ENCODE results near the gene SCN2A.

SCN2A gene

DNA sequence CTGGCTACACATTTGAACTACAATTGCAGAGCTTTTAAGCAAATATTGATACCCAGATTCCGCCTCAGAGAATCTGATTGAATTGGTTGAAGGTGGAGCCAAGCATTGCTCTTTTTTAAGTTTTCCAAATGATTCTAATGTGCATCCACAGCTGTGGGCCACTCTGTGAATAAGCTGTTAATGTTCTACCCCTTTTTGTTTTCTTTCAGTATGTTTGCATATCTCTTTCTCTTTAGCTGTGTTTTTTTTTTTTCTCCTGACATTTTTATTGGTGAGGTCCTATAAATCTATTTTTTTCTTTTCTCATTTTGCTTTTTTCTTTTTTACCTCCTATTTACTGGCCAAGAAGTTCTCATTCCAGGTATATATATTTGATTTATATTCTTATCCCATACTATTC, 41.9 kb upstream of the SCN2A start:
- Histone ChIP-seq H3K27ac (ENCODE audit: low read depth, low read length) (no peak overlapping the region), H3K79me1 (ENCODE audit: low read length) (no peaks in the 10 kb centered on the region), H3K4me1 (ENCODE audit: control insufficient read depth, low read depth, low read length) (no peaks in the 10 kb centered on the region), H3K36me3 (ENCODE audit: control insufficient read depth, insufficient read depth, low read length) (no peaks in the 10 kb centered on the region), H3K4me3 (ENCODE audit: low read length) (no peak overlapping the region), H3K4ac (ENCODE audit: low read depth, low read length) (no peak overlapping the region), H2AK5ac (ENCODE audit: low read length) (no peak overlapping the region), H4K8ac (ENCODE audit: low read depth, low read length) (no peak overlapping the region), H3K79me2 (ENCODE audit: control insufficient read depth, insufficient read depth, low read length) (no peaks in the 10 kb centered on the region), H2BK15ac (replicated peaks; ENCODE audit: low read depth) (no peak overlapping the region), H3K18ac (ENCODE audit: low read length) (no peak overlapping the region), H2BK5ac (ENCODE audit: low read length) (no peak overlapping the region), H3K56ac (ENCODE audit: low read length) (no peak overlapping the region), H3K4me2 (ENCODE audit: low read length) (no peak overlapping the region), H3K27me3 (ENCODE audit: insufficient read depth, low read length, poor library complexity) (no peaks in the 10 kb centered on the region), H3K9ac (ENCODE audit: low read length) (no peak overlapping the region), H4K5ac (ENCODE audit: low read length) (no peak overlapping the region), H2BK120ac (ENCODE audit: low read depth, low read length) (no peak overlapping the region), H3K23ac (ENCODE audit: low read length) (no peak overlapping the region)
- WGBS (ENCODE audit: extremely low coverage, insufficient coverage, low lambda C conversion rate) = no CpG with 5 or more reads among the region's 1 CpG
- no peak for DNase-seq

DNA sequence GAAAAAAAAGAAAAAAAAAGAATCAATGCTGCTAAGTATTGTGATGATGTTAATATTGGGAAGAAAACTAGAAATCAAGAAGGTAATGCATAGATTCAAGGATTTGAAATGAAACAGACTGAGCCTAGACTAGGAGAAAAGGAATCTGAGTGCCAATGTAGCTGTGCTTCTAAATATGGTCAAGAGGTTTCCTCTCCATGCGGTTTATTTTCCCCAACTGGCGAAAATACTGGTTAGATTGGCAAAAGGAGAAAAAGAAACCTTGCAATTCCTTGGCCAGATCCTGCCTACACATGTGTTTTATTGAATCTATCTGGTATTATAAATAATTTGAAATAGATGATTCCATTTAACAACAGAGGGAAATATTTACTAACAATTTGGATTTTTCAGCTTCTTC, 41.0 kb upstream of the SCN2A start:
- WGBS (ENCODE audit: extremely low coverage, insufficient coverage, low lambda C conversion rate) = no CpG with 5 or more reads among the region's 2 CpGs

DNA sequence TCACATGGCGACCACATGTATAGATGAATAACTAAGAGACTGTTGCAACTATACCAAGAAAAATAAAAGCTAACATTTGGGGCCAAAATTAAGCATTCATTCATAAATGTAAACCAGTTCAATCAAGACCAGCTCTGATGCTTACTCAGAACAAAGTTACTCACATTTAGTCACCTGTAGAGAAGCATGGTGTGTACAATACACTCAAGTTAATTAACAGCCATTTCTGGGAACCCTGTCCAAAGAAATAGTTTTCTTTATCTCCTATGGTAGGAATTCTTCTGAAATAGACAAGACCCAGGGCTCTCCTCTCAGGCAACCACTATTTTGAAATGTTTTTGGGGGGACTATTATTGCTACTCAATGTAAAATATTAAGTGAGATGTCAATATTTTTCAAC, 37.0 kb upstream of the SCN2A start:
- no peak overlapping the region for H3K23ac ChIP-seq (ENCODE audit: low read length)
- H2BK120ac ChIP-seq (ENCODE audit: low read depth, low read length) = no peak overlapping the region
- no peaks in the 10 kb centered on the region for H3K27me3 ChIP-seq (ENCODE audit: insufficient read depth, low read length, poor library complexity)
- H3K18ac ChIP-seq (ENCODE audit: low read length) = no peak overlapping the region
- H4K5ac ChIP-seq (ENCODE audit: low read length) = no peak overlapping the region
- no peak overlapping the region for H3K4me2 ChIP-seq (ENCODE audit: low read length)
- no peak overlapping the region for H3K27ac ChIP-seq (ENCODE audit: low read depth, low read length)
- no peak overlapping the region for H3K4me3 ChIP-seq (ENCODE audit: low read length)
- H3K56ac ChIP-seq (ENCODE audit: low read length) = no peak overlapping the region
- no peaks in the 10 kb centered on the region for H3K79me1 ChIP-seq (ENCODE audit: low read length)
- H3K36me3 ChIP-seq (ENCODE audit: control insufficient read depth, insufficient read depth, low read length) = no peaks in the 10 kb centered on the region
- H3K9ac ChIP-seq (ENCODE audit: low read length) = no peak overlapping the region
- H2BK5ac ChIP-seq (ENCODE audit: low read length) = no peak overlapping the region
- no peak for DNase-seq
- no peak overlapping the region for H3K4ac ChIP-seq (ENCODE audit: low read depth, low read length)
- no peak overlapping the region for H4K8ac ChIP-seq (ENCODE audit: low read depth, low read length)
- WGBS (ENCODE audit: extremely low coverage, insufficient coverage, low lambda C conversion rate) = no CpG with 5 or more reads among the region's 1 CpG
- no peaks in the 10 kb centered on the region for H3K79me2 ChIP-seq (ENCODE audit: control insufficient read depth, insufficient read depth, low read length)
- no peak overlapping the region for H2BK15ac ChIP-seq (replicated peaks; ENCODE audit: low read depth)
- no peaks in the 10 kb centered on the region for H3K4me1 ChIP-seq (ENCODE audit: control insufficient read depth, low read depth, low read length)
- no peak overlapping the region for H2AK5ac ChIP-seq (ENCODE audit: low read length)

More for the DNA sequence above, 41.0 kb upstream of the SCN2A start:
- no peak overlapping the region for H3K23ac ChIP-seq (ENCODE audit: low read length)
- H3K4me2 ChIP-seq (ENCODE audit: low read length) = no peak overlapping the region
- no peak overlapping the region for H3K27ac ChIP-seq (ENCODE audit: low read depth, low read length)
- H3K9ac ChIP-seq (ENCODE audit: low read length) = no peak overlapping the region
- H3K56ac ChIP-seq (ENCODE audit: low read length) = no peak overlapping the region
- no peaks in the 10 kb centered on the region for H3K36me3 ChIP-seq (ENCODE audit: control insufficient read depth, insufficient read depth, low read length)
- no peak overlapping the region for H2AK5ac ChIP-seq (ENCODE audit: low read length)
- no peak overlapping the region for H3K4me3 ChIP-seq (ENCODE audit: low read length)
- no peak overlapping the region for H2BK5ac ChIP-seq (ENCODE audit: low read length)
- no peak overlapping the region for H3K18ac ChIP-seq (ENCODE audit: low read length)
- no peak overlapping the region for H3K4ac ChIP-seq (ENCODE audit: low read depth, low read length)
- no peaks in the 10 kb centered on the region for H3K79me2 ChIP-seq (ENCODE audit: control insufficient read depth, insufficient read depth, low read length)
- DNase-seq = no peak
- H3K79me1 ChIP-seq (ENCODE audit: low read length) = no peaks in the 10 kb centered on the region
- H2BK120ac ChIP-seq (ENCODE audit: low read depth, low read length) = no peak overlapping the region
- H3K4me1 ChIP-seq (ENCODE audit: control insufficient read depth, low read depth, low read length) = no peaks in the 10 kb centered on the region
- H2BK15ac ChIP-seq (replicated peaks; ENCODE audit: low read depth) = no peak overlapping the region
- H4K5ac ChIP-seq (ENCODE audit: low read length) = no peak overlapping the region
- H3K27me3 ChIP-seq (ENCODE audit: insufficient read depth, low read length, poor library complexity) = no peaks in the 10 kb centered on the region
- no peak overlapping the region for H4K8ac ChIP-seq (ENCODE audit: low read depth, low read length)

DNA sequence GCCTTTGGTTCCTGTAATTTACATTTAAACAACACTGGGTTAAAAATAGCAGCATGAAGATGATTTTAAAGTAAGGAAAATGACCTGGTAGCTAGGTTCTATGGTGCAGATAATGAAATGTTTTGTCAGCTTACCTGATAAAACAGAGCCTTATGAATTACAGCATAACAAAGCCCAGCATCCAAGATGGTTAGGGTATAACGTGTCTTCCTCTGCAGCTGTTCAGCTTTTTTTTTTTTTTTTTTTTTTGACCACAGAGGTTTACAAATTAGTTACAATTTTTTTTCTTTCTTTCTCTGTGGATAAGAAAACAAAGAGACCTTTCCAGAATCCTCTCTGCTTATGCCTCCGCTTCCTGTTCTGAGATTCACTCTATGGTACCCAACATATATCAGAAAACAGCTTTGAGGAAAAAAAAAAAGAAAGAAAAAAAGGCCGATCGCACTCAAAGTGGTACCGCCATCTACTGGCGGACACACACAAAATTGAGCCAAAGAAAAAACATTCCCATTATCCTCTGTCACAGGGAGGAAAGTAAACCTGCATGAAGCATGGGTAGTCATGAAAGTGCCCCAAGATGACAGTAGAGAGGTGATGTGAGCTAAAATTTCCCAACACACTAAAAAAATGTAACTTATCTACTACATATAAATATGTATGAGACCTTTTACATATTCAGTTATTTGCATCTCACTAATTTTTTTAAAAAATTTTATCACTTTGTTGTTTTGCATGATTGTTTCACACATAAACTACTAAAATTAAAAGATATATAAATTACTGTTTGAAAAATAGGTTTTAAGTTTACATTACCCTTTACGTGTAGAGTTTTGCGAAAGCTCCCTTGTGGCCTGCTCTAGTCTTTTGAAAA, 35.3 kb upstream of the SCN2A start, which contains the start of gene SCN3A:
Gene SCN3A, minus strand, starts transcription at position 362 of the 871 bp plus-strand sequence. CDS start 27,656 bp downstream, outside the sequence.
- Histone ChIP-seq H3K79me2 (ENCODE audit: control insufficient read depth, insufficient read depth, low read length) (no peaks in the 10 kb centered on the region), H3K4me2 (ENCODE audit: low read length) (no peak within 1 kb of the TSS), H3K79me1 (ENCODE audit: low read length) (no peaks in the 10 kb centered on the region), H3K56ac (ENCODE audit: low read length) (no peak within 1 kb of the TSS), H2BK120ac (ENCODE audit: low read depth, low read length) (no peak within 1 kb of the TSS), H3K27me3 (ENCODE audit: insufficient read depth, low read length, poor library complexity) (no peaks in the 10 kb centered on the region), H2BK5ac (ENCODE audit: low read length) (no peak within 1 kb of the TSS), H3K4ac (ENCODE audit: low read depth, low read length) (no peak within 1 kb of the TSS), H3K18ac (ENCODE audit: low read length) (no peak within 1 kb of the TSS), H2AK5ac (ENCODE audit: low read length) (no peak within 1 kb of the TSS), H4K5ac (ENCODE audit: low read length) (no peak within 1 kb of the TSS), H3K9ac (ENCODE audit: low read length) (no peak within 1 kb of the TSS), H2BK15ac (replicated peaks; ENCODE audit: low read depth) (no peak within 1 kb of the TSS), H3K36me3 (ENCODE audit: control insufficient read depth, insufficient read depth, low read length) (no peaks in the 10 kb centered on the region), H3K27ac (ENCODE audit: low read depth, low read length) (no peak within 1 kb of the TSS), H3K4me1 (ENCODE audit: control insufficient read depth, low read depth, low read length) (no peaks in the 10 kb centered on the region), H4K8ac (ENCODE audit: low read depth, low read length) (no peak within 1 kb of the TSS), H3K4me3 (ENCODE audit: low read length) (no peak within 1 kb of the TSS), H3K23ac (ENCODE audit: low read length) (no peak within 1 kb of the TSS)
- no CpG with 5 or more reads among the region's 8 CpGs for WGBS (ENCODE audit: extremely low coverage, insufficient coverage, low lambda C conversion rate)
- peak; percentile 72 for DNase-seq

DNA sequence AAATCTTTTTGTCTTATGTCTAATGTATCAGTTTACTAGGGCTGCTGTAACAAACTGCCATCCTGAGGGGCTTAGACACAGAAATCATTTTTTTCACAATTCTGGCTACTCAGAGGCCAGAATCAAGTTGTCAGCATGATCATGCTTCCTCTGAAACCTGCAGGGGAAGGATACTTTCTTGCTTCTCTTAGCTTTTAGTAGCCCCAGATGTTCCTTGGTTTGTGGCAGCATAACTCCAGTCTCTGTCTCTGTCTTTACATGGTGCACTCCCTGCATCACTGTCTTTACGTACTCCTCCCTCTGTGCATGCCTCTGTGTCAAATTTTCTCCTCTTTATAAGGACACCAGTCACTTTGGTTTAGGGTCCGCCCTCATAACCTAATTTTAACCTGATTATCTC, 33.3 kb upstream of the SCN2A start:
- no peaks in the 10 kb centered on the region for H3K36me3 ChIP-seq (ENCODE audit: control insufficient read depth, insufficient read depth, low read length)
- H2BK5ac ChIP-seq (ENCODE audit: low read length) = no peak overlapping the region
- H2AK5ac ChIP-seq (ENCODE audit: low read length) = no peak overlapping the region
- DNase-seq = no peak
- H3K4me3 ChIP-seq (ENCODE audit: low read length) = no peak overlapping the region
- H3K4ac ChIP-seq (ENCODE audit: low read depth, low read length) = no peak overlapping the region
- H3K4me1 ChIP-seq (ENCODE audit: control insufficient read depth, low read depth, low read length) = no peaks in the 10 kb centered on the region
- H3K9ac ChIP-seq (ENCODE audit: low read length) = no peak overlapping the region
- no peaks in the 10 kb centered on the region for H3K79me1 ChIP-seq (ENCODE audit: low read length)
- no peak overlapping the region for H3K4me2 ChIP-seq (ENCODE audit: low read length)
- no peak overlapping the region for H2BK120ac ChIP-seq (ENCODE audit: low read depth, low read length)
- no peak overlapping the region for H3K18ac ChIP-seq (ENCODE audit: low read length)
- no peak overlapping the region for H3K23ac ChIP-seq (ENCODE audit: low read length)
- no peaks in the 10 kb centered on the region for H3K27me3 ChIP-seq (ENCODE audit: insufficient read depth, low read length, poor library complexity)
- no CpG with 5 or more reads among the region's 2 CpGs for WGBS (ENCODE audit: extremely low coverage, insufficient coverage, low lambda C conversion rate)
- H3K27ac ChIP-seq (ENCODE audit: low read depth, low read length) = no peak overlapping the region
- no peaks in the 10 kb centered on the region for H3K79me2 ChIP-seq (ENCODE audit: control insufficient read depth, insufficient read depth, low read length)
- no peak overlapping the region for H3K56ac ChIP-seq (ENCODE audit: low read length)
- H4K8ac ChIP-seq (ENCODE audit: low read depth, low read length) = no peak overlapping the region
- H2BK15ac ChIP-seq (replicated peaks; ENCODE audit: low read depth) = no peak overlapping the region
- no peak overlapping the region for H4K5ac ChIP-seq (ENCODE audit: low read length)

DNA sequence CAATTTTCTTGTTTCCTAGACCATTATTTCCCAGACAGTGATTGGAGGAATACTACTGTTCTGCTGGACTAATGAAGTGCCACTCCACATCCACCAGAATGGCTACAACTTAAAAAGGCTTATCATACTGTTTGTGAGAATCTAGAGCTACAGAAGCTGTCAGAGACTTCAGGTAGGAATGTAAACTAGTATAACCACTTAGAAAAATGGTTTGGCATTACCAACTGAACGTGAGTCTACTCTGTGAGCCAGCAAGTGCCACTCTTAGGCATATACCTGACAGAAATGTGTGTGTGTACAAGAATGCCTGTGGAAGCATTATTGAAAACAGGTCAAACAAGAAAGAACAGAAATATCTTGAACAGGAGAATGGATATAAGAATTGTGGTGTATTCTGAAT, 31.1 kb upstream of the SCN2A start:
- no CpG with 5 or more reads among the region's 1 CpG for WGBS (ENCODE audit: extremely low coverage, insufficient coverage, low lambda C conversion rate)
- H3K79me1 ChIP-seq (ENCODE audit: low read length) = no peaks in the 10 kb centered on the region
- H3K18ac ChIP-seq (ENCODE audit: low read length) = no peak overlapping the region
- H4K8ac ChIP-seq (ENCODE audit: low read depth, low read length) = no peak overlapping the region
- no peak overlapping the region for H4K5ac ChIP-seq (ENCODE audit: low read length)
- H3K23ac ChIP-seq (ENCODE audit: low read length) = no peak overlapping the region
- H2BK120ac ChIP-seq (ENCODE audit: low read depth, low read length) = no peak overlapping the region
- H3K36me3 ChIP-seq (ENCODE audit: control insufficient read depth, insufficient read depth, low read length) = no peaks in the 10 kb centered on the region
- H3K4me2 ChIP-seq (ENCODE audit: low read length) = no peak overlapping the region
- H3K4me1 ChIP-seq (ENCODE audit: control insufficient read depth, low read depth, low read length) = no peaks in the 10 kb centered on the region
- no peak overlapping the region for H3K9ac ChIP-seq (ENCODE audit: low read length)
- no peak overlapping the region for H3K27ac ChIP-seq (ENCODE audit: low read depth, low read length)
- H3K4me3 ChIP-seq (ENCODE audit: low read length) = no peak overlapping the region
- no peak overlapping the region for H3K4ac ChIP-seq (ENCODE audit: low read depth, low read length)
- no peaks in the 10 kb centered on the region for H3K79me2 ChIP-seq (ENCODE audit: control insufficient read depth, insufficient read depth, low read length)
- H2BK5ac ChIP-seq (ENCODE audit: low read length) = no peak overlapping the region
- no peak for DNase-seq
- H2BK15ac ChIP-seq (replicated peaks; ENCODE audit: low read depth) = peak overlapping the region; percentile 36
- no peaks in the 10 kb centered on the region for H3K27me3 ChIP-seq (ENCODE audit: insufficient read depth, low read length, poor library complexity)
- no peak overlapping the region for H3K56ac ChIP-seq (ENCODE audit: low read length)
- no peak overlapping the region for H2AK5ac ChIP-seq (ENCODE audit: low read length)

Measured in mesendoderm (in vitro differentiated cells).